ENCODE measurements around the gene PDCD1.
"Not testable (repeated sequence)": the region's sequence is repeated elsewhere in the genome, so short reads cannot be mapped to it uniquely, and the experiment has no call there.

PDCD1 gene

DNA sequence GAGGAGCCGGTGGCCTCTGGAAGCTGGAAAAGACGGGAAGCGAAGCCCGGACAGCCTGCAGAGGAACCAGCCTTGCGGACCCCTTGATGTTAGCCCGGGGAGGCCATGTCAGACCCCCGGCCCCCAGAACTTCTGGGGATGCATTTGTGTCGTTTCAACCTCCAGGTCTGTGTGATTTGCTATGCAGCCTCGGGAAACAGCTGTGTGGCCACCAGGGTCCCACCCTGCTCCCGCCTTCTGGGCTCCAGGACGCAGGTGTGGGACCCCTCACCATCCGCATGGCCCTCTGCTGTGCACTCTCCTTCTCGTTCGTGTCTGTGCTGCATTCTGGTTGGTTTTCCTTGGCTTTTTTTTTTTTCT, 36.5 kb downstream of the PDCD1 start:
- DNase-seq = no peak

- no peak for DNase-seq
Observed at GRCh38 chr2:241821460-241822263, 37.0 kb downstream of the PDCD1 start.

DNA sequence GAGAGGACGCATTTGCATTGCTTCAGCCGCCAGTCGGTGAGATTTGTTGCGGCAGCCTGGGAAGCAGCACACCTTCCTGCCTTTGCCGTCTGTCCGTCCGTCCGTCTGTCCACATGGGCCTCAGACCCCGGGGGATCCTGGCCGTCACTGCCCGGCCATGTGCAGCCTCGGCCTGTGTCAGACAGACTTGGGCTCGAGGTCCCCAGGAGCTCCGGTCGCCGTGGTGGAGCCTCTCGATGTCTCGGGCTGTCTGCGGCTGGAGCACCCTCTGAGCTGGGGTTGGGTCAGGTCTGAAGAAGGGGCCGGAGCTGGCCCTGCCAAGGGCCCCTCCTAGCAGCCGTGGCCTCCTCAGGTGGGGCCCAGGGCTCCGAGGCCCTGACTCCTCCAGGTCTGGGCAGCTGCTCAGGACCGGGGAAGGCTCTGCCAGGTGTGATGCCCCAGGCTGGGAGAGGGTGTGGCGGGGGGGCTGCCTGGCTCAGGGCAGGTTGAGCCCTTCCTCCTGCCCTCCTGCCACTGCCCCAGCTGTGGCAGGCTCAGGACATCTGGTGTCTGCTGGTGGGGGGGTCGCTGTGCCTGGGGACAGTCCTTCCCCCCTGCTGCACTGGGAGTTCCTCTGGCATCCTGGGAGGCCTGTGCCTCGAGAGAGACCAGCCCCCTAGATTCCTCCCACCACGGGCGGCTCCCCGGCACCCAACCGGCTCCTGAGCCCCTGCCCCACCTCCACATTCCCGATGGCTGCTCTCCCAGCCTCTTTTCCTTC, 37.9 kb downstream of the PDCD1 start:
- DNase-seq = no peak

- DNase-seq = not testable (repeated sequence)
Observed at GRCh38 chr2:241819947-241820624, 38.6 kb downstream of the PDCD1 start.

DNA sequence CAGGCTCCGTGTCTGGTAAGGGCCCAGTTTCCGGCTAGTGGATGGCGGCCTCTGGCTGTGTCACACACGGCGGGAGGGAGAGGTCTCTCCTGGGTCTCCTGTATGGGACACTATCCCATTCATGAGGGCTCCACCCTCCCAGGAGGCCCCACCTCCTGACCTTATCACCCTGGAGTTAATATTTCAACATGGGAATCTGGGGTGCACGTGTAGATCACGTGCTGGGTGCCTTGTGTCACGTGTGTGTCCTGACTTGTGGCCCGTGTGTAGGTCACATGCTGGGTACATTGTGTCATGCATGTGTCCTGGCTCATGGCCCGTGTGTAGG, 39.8 kb downstream of the PDCD1 start:
- no peak for DNase-seq

- no peak for DNase-seq
Observed at GRCh38 chr2:241818229-241818942, 40.3 kb downstream of the PDCD1 start.

DNA sequence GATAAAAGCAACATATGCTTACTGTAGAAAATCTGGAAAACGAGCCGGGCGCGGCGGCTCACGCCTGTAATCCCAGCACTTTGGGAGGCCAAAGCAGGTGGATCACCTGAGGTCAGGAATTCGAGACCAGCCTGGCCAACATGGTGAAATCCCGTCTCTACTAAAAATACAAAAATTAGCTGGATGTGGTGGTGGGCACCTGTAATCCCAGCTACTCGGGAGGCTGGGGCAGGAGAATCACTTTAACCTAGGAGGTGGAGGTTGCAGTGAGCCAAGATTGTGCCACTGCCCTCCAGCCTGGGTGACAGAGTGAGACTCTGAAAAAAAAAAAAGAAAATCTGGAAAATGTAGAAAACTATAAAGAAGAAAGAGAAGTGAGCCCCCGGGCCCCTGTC, 40.9 kb downstream of the PDCD1 start:
- not testable (repeated sequence) for DNase-seq

GRCh38 chr2:241817126-241817820, 41.4 kb downstream of the PDCD1 start:
- DNase-seq = no peak

- no peak for DNase-seq
Observed at GRCh38 chr2:241816431-241817121, 42.1 kb downstream of the PDCD1 start.

DNA sequence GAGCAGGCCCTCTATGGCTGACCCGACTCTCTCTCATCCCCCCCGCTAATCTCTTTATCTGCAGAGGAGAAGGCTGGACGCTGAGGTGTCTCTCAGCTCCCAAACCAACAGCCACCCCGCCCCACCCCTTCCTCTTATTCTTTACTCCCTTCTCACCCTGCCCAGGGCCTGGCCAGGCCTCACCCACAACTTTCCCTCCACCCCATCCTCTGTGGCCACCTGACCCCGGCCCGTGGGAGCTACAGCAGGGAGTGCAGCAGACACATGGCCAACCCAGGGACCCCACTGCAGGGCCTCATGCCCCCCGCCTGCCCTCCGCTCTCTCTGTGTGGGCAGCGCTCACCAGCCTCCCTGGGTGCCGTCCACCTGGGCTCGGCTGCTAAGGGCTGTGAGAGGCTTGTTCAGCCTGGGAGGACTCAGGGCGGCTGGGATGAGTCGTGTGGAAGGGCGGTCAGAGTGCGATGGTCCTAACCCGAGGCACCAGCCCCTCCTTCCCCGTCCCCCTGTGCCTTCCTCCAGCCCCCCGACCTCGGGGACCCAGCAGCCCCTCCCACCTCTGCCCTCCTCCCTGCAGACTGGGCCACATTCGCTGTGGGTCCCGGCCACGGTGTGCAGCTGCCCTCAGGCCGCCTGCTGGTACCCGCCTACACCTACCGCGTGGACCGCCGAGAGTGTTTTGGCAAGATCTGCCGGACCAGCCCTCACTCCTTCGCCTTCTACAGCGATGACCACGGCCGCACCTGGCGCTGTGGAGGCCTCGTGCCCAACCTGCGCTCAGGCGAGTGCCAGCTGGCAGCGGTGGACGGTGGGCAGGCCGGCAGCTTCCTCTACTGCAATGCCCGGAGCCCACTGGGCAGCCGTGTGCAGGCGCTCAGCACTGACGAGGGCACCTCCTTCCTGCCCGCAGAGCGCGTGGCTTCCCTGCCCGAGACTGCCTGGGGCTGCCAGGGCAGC, 42.9 kb downstream of the PDCD1 start:
- DNase-seq = no peak

DNA sequence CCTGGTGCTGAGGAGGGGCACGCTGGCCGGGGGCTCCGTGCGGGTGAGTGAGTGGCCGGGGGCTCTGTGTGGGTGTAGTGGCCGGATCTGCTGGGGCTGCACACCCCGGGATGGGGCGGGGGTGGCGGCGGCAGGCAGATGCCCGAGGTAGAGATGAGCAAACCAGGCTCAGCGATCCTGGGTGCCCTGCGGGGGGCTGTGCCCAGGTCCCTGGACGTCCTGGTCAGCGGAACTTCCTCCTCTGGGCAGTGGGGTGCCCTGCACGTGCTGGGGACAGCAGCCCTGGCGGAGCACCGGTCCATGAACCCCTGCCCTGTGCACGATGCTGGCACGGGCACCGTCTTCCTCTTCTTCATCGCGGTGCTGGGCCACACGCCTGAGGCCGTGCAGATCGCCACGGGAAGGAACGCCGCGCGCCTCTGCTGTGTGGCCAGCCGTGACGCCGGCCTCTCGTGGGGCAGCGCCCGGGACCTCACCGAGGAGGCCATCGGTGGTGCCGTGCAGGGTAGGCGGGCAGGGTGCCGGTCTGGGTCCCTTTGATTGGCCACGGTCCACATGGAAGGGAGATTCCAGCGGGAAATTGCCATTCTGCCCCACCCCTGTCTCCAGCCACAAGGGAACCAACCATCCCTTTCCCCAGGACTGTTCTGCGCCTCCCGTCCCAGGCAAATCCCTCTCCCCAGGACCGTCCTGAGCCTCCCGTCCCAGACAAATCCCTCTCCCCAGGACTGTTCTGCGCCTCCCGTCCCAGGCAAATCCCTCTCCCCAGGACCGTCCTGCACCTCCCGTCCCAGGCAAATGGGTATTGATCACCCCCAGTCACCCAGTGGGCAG, 43.8 kb downstream of the PDCD1 start:
- no peak for DNase-seq

DNA sequence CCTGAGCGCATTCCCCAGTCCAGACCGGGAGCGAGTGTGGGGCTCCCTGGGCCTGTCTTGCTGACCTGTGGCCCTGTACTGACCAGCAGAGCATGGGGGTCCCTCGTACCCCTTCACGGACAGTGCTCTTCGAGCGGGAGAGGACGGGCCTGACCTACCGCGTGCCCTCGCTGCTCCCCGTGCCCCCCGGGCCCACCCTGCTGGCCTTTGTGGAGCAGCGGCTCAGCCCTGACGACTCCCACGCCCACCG, 44.4 kb downstream of the PDCD1 start:
- DNase-seq = no peak

- DNase-seq = no peak
Observed at GRCh38 chr2:241813644-241814392, 44.9 kb downstream of the PDCD1 start.

DNA sequence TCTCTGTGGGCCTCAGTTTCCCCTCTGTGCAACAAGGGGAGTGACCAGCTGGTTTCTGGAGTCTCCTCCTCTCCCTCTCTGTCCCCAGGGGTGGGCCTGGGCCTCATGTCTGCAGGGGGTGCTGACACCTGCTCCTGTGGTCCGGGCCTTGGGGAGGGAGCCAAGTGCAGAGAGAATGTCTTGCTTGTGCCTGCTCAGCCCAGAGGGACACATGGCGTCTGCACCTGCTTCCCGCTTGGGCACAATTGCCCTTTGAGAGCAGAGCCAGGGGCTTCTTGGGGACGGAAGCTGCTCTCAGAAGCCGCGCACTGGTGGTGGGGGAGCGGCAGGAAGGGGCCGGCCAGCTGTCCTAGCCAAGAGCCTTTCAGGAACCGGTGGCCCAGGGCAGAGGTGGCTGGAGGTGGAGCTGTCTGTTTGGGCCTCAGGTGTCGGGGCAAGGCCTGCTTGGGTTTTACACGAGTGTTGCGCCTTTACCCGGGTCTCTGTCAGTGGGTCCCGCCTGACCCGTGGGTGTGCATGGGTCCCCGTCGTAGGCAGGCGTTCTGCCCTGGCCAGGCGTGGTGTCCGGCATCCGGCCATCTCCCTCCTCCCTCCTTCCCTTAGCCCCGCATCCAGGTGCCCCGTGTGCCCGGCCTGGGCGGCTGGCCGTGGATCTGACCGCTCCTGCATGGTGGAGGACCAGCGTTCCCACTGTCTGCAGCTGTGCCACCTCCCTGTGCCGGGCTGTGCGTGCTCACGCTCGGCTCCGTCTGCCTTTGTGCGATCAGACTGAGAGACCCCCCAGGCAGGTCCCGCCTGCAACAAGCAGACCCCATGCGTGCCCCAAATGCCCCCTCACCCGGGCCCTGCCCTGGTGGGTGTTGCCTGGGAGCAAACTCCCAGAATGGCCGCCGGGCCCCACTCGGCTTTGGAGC, 45.7 kb downstream of the PDCD1 start:
- no peak for DNase-seq

GRCh38 chr2:241811952-241812729, 46.6 kb downstream of the PDCD1 start:
- no peak for DNase-seq

DNA sequence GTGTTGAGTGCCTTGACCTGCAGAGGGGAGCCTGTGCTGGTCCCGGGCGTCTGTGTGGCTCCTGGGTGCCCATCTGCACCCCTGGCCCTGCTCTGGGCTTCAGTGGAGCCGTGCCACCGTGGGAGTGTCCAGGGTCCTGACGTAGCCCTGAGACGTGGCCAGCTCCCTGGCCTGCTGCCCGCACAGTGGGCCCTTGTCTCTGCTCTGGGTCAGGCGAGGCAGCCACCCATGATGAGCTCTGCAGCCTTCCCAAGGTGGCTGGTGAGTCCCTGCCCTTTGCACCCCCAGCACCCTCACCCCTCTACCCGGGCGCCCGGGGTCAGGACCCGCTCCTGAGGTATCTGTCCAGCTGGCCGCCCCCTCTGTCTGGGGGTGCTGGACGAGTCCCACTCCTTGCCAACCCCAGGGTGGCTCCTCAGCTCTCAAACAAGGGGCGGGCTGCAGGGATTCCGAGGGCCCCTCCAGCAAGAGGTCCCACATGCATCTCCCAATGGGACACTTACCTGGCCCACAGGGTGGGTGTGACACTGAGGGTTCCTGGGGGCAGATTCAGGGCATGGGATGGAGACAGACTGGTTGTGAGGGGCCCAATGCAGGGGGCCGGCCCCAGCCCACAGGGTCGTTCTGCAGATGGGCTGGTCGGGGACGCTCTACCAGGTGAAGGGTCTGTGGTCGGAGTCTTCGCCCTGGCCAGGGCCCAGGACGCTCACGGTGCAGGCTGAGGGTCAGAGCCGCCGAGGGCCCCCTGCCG, 47.3 kb downstream of the PDCD1 start:
- no peak for DNase-seq
